HG03025 (cell line): ENCODE data around the gene FAM168B.

Experiments
- ATAC-seq: cut with Tn5 transposase; IDR thresholded peaks from one replicate; pipeline ENCODE4 v1.9.1; 2021; ENCODE audit warnings: mild to moderate bottlenecking, moderate library complexity; ENCODE audit not compliant: unreplicated experiment, low FRiP score

The FAM168B gene

GRCh38 chr2:131056932-131057287 lies 36.4 kb downstream of the FAM168B start:
- no peak for ATAC-seq

- ATAC-seq = no peak
Measured at GRCh38 chr2:131056204-131056931, 36.9 kb downstream of the FAM168B start.

GRCh38 chr2:131055169-131056065 lies 37.8 kb downstream of the FAM168B start:
- ATAC-seq = no peak

GRCh38 chr2:131054488-131054887 lies 38.8 kb downstream of the FAM168B start:
- ATAC-seq = no peak

- ATAC-seq = no peak
Measured at GRCh38 chr2:131052741-131053263, 40.5 kb downstream of the FAM168B start.

- no peak for ATAC-seq
Measured at GRCh38 chr2:131050896-131051295, 42.4 kb downstream of the FAM168B start.

- ATAC-seq = no peak
Measured at GRCh38 chr2:131049150-131049718, 44.0 kb downstream of the FAM168B start.

- no peak for ATAC-seq
Measured at GRCh38 chr2:131048641-131049040, 44.6 kb downstream of the FAM168B start.

GRCh38 chr2:131047920-131048560 lies 45.2 kb downstream of the FAM168B start:
- ATAC-seq = no peak

- ATAC-seq = no peak
Measured at GRCh38 chr2:131046918-131047652, 46.2 kb downstream of the FAM168B start.

- ATAC-seq = no peak
Measured at GRCh38 chr2:131046028-131046917, 47.0 kb downstream of the FAM168B start.

- ATAC-seq = no peak
Measured at GRCh38 chr2:131045286-131046027, 47.8 kb downstream of the FAM168B start.

GRCh38 chr2:131044757-131045150 lies 48.5 kb downstream of the FAM168B start:
- no peak for ATAC-seq

- ATAC-seq = no peak
Measured at GRCh38 chr2:131044075-131044756, 49.0 kb downstream of the FAM168B start.

- no peak for ATAC-seq
Measured at GRCh38 chr2:131043199-131044074, 49.8 kb downstream of the FAM168B start.

GRCh38 chr2:131042148-131042775 lies 51.0 kb downstream of the FAM168B start:
- ATAC-seq = no peak
